K562 (cell line): ENCODE results near the gene PARS2. TPM values are rescaled to one million over a fixed set of nuclear protein-coding genes. Genes with fewer than 3 reads are reported as not detected.
A peak's percentile ranks its signal among the peaks of the same experiment; 100 is the strongest.

Source experiments
- ATAC-seq: fragments of 200-7000 bp; cut with Tn5 transposase; 3 replicates; pipeline ENCODE4 v1.9.1; 2020; ENCODE audit warnings: moderate library complexity
- BruUV-seq: library from RNA; stranded (reverse); fragments of 400-500 nt; replicated peaks from 2 replicates; lab custom pipeline; 2021; lab: Mats Ljungman, UMichigan
- CTCF ChIA-PET: fragments of 300-600 bp; formaldehyde crosslinking; extraction: SDS; loops from one replicate; lab custom pipeline; 2021; ENCODE audit warnings: low intra/inter-chr PET ratio; lab: Yijun Ruan, JAX
- POLR2A ChIA-PET: fragments of 300-600, 350-650 bp; sonication (Branson Sonifier 250); formaldehyde crosslinking; extraction: SDS; loops from one replicate; lab custom pipeline; 2021; ENCODE audit warnings: antibody characterized with exemption, inconsistent platforms; lab: Yijun Ruan, JAX
- DNase-seq, 4 experiments: peaks; one replicate each; pipeline versions ENCODE4 v3.0.0 to v3.0.0-alpha.2; 2011 to 2018; ENCODE audit warnings: low spot score in 3 of 4, mixed read lengths in 3 of 4; ENCODE audit errors: extremely low read depth in 1 of 4
- FAIRE-seq: peaks from 2 replicates; lab custom pipeline; 2011; peaks lifted over from hg19 to GRCh38; lab: Jason Lieb, UNC
- H2AFZ ChIP-seq: 2 replicates; pipeline ENCODE4 v1.6.0; 2011; ENCODE audit warnings: low read depth, low read length, control low read depth, inconsistent platforms
- H3K27ac ChIP-seq: fragments of 200-600 bp; 3 replicates; pipeline ENCODE4 v1.8.0; 2011; ENCODE audit warnings: low read depth, mild to moderate bottlenecking, control low read depth, inconsistent platforms, low read length, moderate library complexity, mixed read lengths; ENCODE audit errors: extremely low read depth
- H3K27me3 ChIP-seq, 2 experiments: fragments of 300-600 bp in 1 of 2; 2 replicates in 1 of 2; 3 replicates in 1 of 2; pipeline versions ENCODE4 v1.6.0 to v1.8.0; 2011; ENCODE audit warnings: inconsistent platforms in 2 of 2, low read length in 2 of 2, mild to moderate bottlenecking in 1 of 2, mixed read lengths in 1 of 2, moderate library complexity in 1 of 2; ENCODE audit not compliant: control insufficient read depth in 2 of 2, insufficient read depth in 2 of 2
- H3K36me3 ChIP-seq: fragments of 300-600 bp; 3 replicates; pipeline ENCODE4 v1.8.0; 2011; ENCODE audit warnings: mild to moderate bottlenecking, low read length, inconsistent platforms; ENCODE audit not compliant: control insufficient read depth, insufficient read depth
- H3K4me1 ChIP-seq, 2 experiments: fragments of 200-600 bp in 1 of 2; replicated peaks in 1 of 2; 2 replicates in 1 of 2; 3 replicates in 1 of 2; pipeline versions ENCODE4 v1.5.1 to v1.8.0; 2011; ENCODE audit warnings: inconsistent platforms in 2 of 2, low read length in 2 of 2, mild to moderate bottlenecking in 1 of 2, mixed read lengths in 1 of 2, moderate library complexity in 1 of 2; ENCODE audit not compliant: control insufficient read depth in 2 of 2, insufficient read depth in 2 of 2
- H3K4me2 ChIP-seq: 2 replicates; pipeline ENCODE4 v1.6.1; 2011; ENCODE audit warnings: low read length, control low read depth, inconsistent platforms, mixed read lengths; ENCODE audit not compliant: insufficient read depth
- H3K4me3 ChIP-seq: fragments of 200-600 bp; sonication (generic), shearing (Covaris generic); 2 replicates; pipeline ENCODE4 v1.5.1; 2016; ENCODE audit warnings: control low read depth, inconsistent platforms
- H3K79me2 ChIP-seq: fragments of 200-600 bp; 3 replicates; pipeline ENCODE4 v1.8.0; 2011; ENCODE audit warnings: low read length, inconsistent platforms; ENCODE audit not compliant: control insufficient read depth, insufficient read depth
- H3K9ac ChIP-seq, 2 experiments: 2 replicates each; pipeline versions ENCODE4 v1.6.0 to v1.6.1; 2011; ENCODE audit warnings: low read depth in 2 of 2, low read length in 2 of 2, control low read depth in 1 of 2, inconsistent platforms in 1 of 2, mild to moderate bottlenecking in 1 of 2, mixed read lengths in 1 of 2; ENCODE audit not compliant: insufficient read depth in 1 of 2
- H3K9me1 ChIP-seq: one replicate; pipeline ENCODE4 v1.6.0; 2011; ENCODE audit warnings: inconsistent platforms, mild to moderate bottlenecking, low read length, moderate library complexity; ENCODE audit not compliant: control insufficient read depth, insufficient read depth
- H3K9me3 ChIP-seq: replicated peaks from 2 replicates; pipeline ENCODE4 v1.5.1; 2011; ENCODE audit warnings: low read depth, low read length, inconsistent platforms; ENCODE audit not compliant: control insufficient read depth, insufficient read depth
- H4K20me1 ChIP-seq: replicated peaks from 2 replicates; pipeline ENCODE4 v1.6.1; 2011; ENCODE audit warnings: low read length, inconsistent platforms, mixed read lengths; ENCODE audit not compliant: control insufficient read depth, insufficient read depth
- BACH1 ChIP-seq: fragments of 200-800 bp; sonication (Bioruptor generic); IDR thresholded peaks from 2 replicates; pipeline ENCODE4 v1.6.1; 2016; ENCODE audit warnings: missing genetic modification characterization, missing compliant biosample characterization
- DPF2 ChIP-seq: fragments of 450-650 bp; IDR thresholded peaks from 2 replicates; pipeline ENCODE4 v1.6.1; 2016
- HMG20A ChIP-seq: fragments of 450-650 bp; formaldehyde crosslinking; conservative IDR thresholded peaks from 2 replicates; pipeline ENCODE4 v1.4.0; 2020; ENCODE audit warnings: mild to moderate bottlenecking, mixed read lengths
- HMGXB4 ChIP-seq: sonication (generic); formaldehyde crosslinking; IDR thresholded peaks from 2 replicates; pipeline ENCODE4 v1.8.1; 2023; ENCODE audit warnings: mild to moderate bottlenecking, missing genetic modification reagents
- LCOR ChIP-seq: sonication (generic); formaldehyde crosslinking; IDR thresholded peaks from 2 replicates; pipeline ENCODE4 v1.8.0; 2022; ENCODE audit warnings: mild to moderate bottlenecking, missing genetic modification reagents
- MLLT1 ChIP-seq, 2 experiments: fragments of 450-650 bp; IDR thresholded peaks; 2 replicates each; pipeline ENCODE4 v1.6.1; 2016
- NFIC ChIP-seq: fragments of 450-650 bp; IDR thresholded peaks from 2 replicates; pipeline ENCODE4 v1.6.1; 2017; ENCODE audit warnings: mild to moderate bottlenecking, inconsistent platforms
- NONO ChIP-seq, 2 experiments: fragments of 200-400 bp in 1 of 2; fragments of 450-650 bp in 1 of 2; formaldehyde crosslinking in 1 of 2; IDR thresholded peaks; 2 replicates each; pipeline ENCODE4 v1.6.1; 2017; ENCODE audit warnings: low read depth in 2 of 2, mild to moderate bottlenecking in 2 of 2, moderate library complexity in 2 of 2, low read length in 1 of 2
- PHF8 ChIP-seq: fragments of 200-600 bp; sonication (generic); IDR thresholded peaks from 2 replicates; pipeline ENCODE4 v1.6.1; 2012; ENCODE audit warnings: mixed run types, mild to moderate bottlenecking, inconsistent platforms, low read length, moderate library complexity, borderline replicate concordance
- RBM34 ChIP-seq: fragments of 200-400 bp; formaldehyde crosslinking; IDR thresholded peaks from 2 replicates; pipeline ENCODE4 v1.6.1; 2018; ENCODE audit warnings: low read length, borderline replicate concordance; ENCODE audit not compliant: insufficient read depth
- RFX1 ChIP-seq: fragments of 450-650 bp; IDR thresholded peaks from 2 replicates; pipeline ENCODE4 v1.6.1; 2016; ENCODE audit warnings: mild to moderate bottlenecking, moderate library complexity
- ZBTB5 ChIP-seq: fragments of 450-650 bp; IDR thresholded peaks from 2 replicates; pipeline ENCODE4 v1.6.1; 2017; ENCODE audit warnings: antibody characterized with exemption
- ZNF239 ChIP-seq: fragments of 250-450 bp; sonication (Bioruptor Pico); IDR thresholded peaks from 2 replicates; pipeline ENCODE4 v1.4.0; 2020; ENCODE audit warnings: mild to moderate bottlenecking
- in situ Hi-C: fragments of 300-500 bp; cut with MboI; formaldehyde crosslinking; loops from 4 replicates; pipeline ENCODE4 v1.15.0; 2018; ENCODE audit warnings: inconsistent platforms, mixed read lengths
- intact Hi-C: fragments of 100-400 bp; cut with micrococcal nuclease; formaldehyde crosslinking; loops from 2 replicates; pipeline ENCODE4 v1.14.2; 2022
- polyA plus RNA-seq, 8 experiments: library from polyadenylated mRNA; depleted of rRNA in 4 of 8; stranded (reverse) in 5 of 8; unstranded in 3 of 8; fragments of >200 nt; fragmentation: Nextera tagmentation in 2 of 8; fragmentation: Illumina TruSeq in 1 of 8; extraction: Ambion mirVana in 2 of 8; extraction: Trizol in 1 of 8; gene quantifications; 2 replicates each; pipeline versions ENCODE4 v1.2.1 to v1.2.3, GENCODE V29; 2011 to 2014; ENCODE audit warnings: inconsistent platforms in 1 of 8, missing spikeins in 1 of 8
- total RNA-seq, 7 experiments: library from RNA; depleted of rRNA in 6 of 7; stranded (reverse); fragments of >200 nt in 6 of 7; fragmentation: Illumina TruSeq in 2 of 7; extraction: Trizol in 2 of 7; gene quantifications; 2 replicates each; pipeline versions ENCODE4 v1.2.1 to v1.2.3, GENCODE V29; 2011 to 2021; ENCODE audit warnings: low replicate concordance in 1 of 7

Gene PARS2
- total and polyA plus RNA-seq, 9 of the 15 experiments (the other 6 are each of a cell fraction or from before 2014, with no cell fraction given) = 6.3 to 12.4 (median 7.9) TPM

- Histone ChIP-seq H3K9ac (no peak overlapping the region), H3K4me1 (no peaks in the 10 kb centered on the region), H3K27me3 (no peaks in the 10 kb centered on the region), H3K9me3 (no peaks in the 10 kb centered on the region), H4K20me1 (no peaks in the 10 kb centered on the region), H3K4me2 (no peak overlapping the region), H3K79me2 (peaks cover 4% of the 10 kb centered on the region; the same call in 2 of the 3 replicates), H3K9me1 (no peaks in the 10 kb centered on the region), H3K4me3 (no peak overlapping the region), H3K36me3 (peaks cover 98% of the 10 kb centered on the region), H3K27ac (no peak overlapping the region), H2AFZ (no peak overlapping the region)
- ATAC-seq (no peak), DNase-seq (no peak), FAIRE-seq (no peak)
- TF ChIP-seq RFX1 (no peak), PHF8 (no peak), NONO (IDR thresholded peaks at IDR 0.05; ENCODE audit: low read depth in 2 of 2, low read length in 1 of 2) (no peak), DPF2 (no peak), NFIC (peak; percentile 63)
- in situ Hi-C loops = no loop called here
- CTCF ChIA-PET = no interaction called here
- intact Hi-C loops = no loop called here
- BruUV-seq = no TSS peak
- POLR2A ChIA-PET = interaction anchor here (1.4 to 1.9 kb wide), 3 partner anchors 11 to 26 kb away, joined by 3 to 5 read pairs (median 4); no protein-coding TSS in a partner anchor
These were observed 40.3 kb downstream of the PARS2 start for GRCh38 chr1:54723985-54724384.

GRCh38 chr1:54721719-54722118, 42.6 kb downstream of the PARS2 start:
- in situ Hi-C loops (no loop called here), intact Hi-C loops (no loop called here)
- no peaks in the 10 kb centered on the region for H3K9me1 ChIP-seq
- ATAC-seq = no peak
- no peak overlapping the region for H3K27ac ChIP-seq
- FAIRE-seq = no peak
- DNase-seq = no peak
- no peak overlapping the region for H3K4me2 ChIP-seq
- H3K36me3 ChIP-seq = peaks cover 100% of the 10 kb centered on the region
- H3K4me1 ChIP-seq = peaks cover 0 to 2% of the 10 kb centered on the region in 2 experiments; a peak in 2 of 5 replicates
- ChIA-PET POLR2A (interaction anchor here (1.3 kb wide), 1 partner anchor 11 kb away, joined by 3 read pairs; no protein-coding TSS in a partner anchor), CTCF (no interaction called here)
- H4K20me1 ChIP-seq = no peaks in the 10 kb centered on the region
- no peak overlapping the region for H2AFZ ChIP-seq
- no peaks in the 10 kb centered on the region for H3K9me3 ChIP-seq
- no peak overlapping the region for H3K9ac ChIP-seq
- H3K79me2 ChIP-seq = peaks cover 18% of the 10 kb centered on the region
- H3K27me3 ChIP-seq = no peaks in the 10 kb centered on the region
- H3K4me3 ChIP-seq = no peak overlapping the region
- BruUV-seq = no TSS peak
- no peak for TF ChIP-seq ZNF239 (CRISPR knock-in tag)
- no peak for TF ChIP-seq ZBTB5
- no peak for TF ChIP-seq MLLT1 (IDR thresholded peaks at IDR 0.05)
- no peak for TF ChIP-seq BACH1 (tag)
- TF ChIP-seq HMGXB4 (CRISPR knock-in tag) = no peak
- no peak for TF ChIP-seq RBM34
- TF ChIP-seq LCOR (CRISPR knock-in tag) = no peak
- no peak for TF ChIP-seq HMG20A
